IMR-90 (cell line): ENCODE measurements around the gene B3GLCT. TPM values are rescaled to one million over a fixed set of nuclear protein-coding genes. Genes with fewer than 3 reads are reported as not detected.

Source experiments
- ATAC-seq: fragments of 200-7000 bp; cut with Tn5 transposase; 2 replicates; pipeline ENCODE4 v1.9.1; 2020; ENCODE audit warnings: low read depth, mild to moderate bottlenecking, moderate library complexity
- BruUV-seq: library from RNA; stranded (reverse); fragments of 400-500 nt; replicated peaks from 2 replicates; lab custom pipeline; 2021; lab: Mats Ljungman, UMichigan
- CTCF ChIA-PET: fragments of 300-600 bp; formaldehyde crosslinking; extraction: SDS; loops from one replicate; lab custom pipeline; 2021; ENCODE audit warnings: antibody characterized with exemption; lab: Yijun Ruan, JAX
- POLR2A ChIA-PET: fragments of 300-600 bp; sonication (Branson Sonifier 250); formaldehyde crosslinking; loops from one replicate; lab custom pipeline; 2022; ENCODE audit warnings: antibody characterized with exemption; ENCODE audit not compliant: unreplicated experiment; lab: Charles Lee
- DNase-seq: peaks from one replicate; pipeline ENCODE4 v3.0.0; 2013
- H2AFZ ChIP-seq: replicated peaks from 2 replicates; pipeline ENCODE3; 2013; ENCODE audit warnings: low read length, mild to moderate bottlenecking; ENCODE audit not compliant: poor library complexity
- H2AK5ac ChIP-seq: 2 replicates; pipeline ENCODE4 v1.6.1; 2013; ENCODE audit warnings: low read depth, low read length, inconsistent platforms
- H2AK9ac ChIP-seq: replicated peaks from 2 replicates; pipeline ENCODE3; 2013; ENCODE audit warnings: mild to moderate bottlenecking, low read depth, low read length, moderate library complexity; ENCODE audit not compliant: poor library complexity
- H2BK120ac ChIP-seq: 2 replicates; pipeline ENCODE4 v1.6.1; 2013; ENCODE audit warnings: low read depth, low read length, inconsistent platforms
- H2BK15ac ChIP-seq: 3 replicates; pipeline ENCODE4 v1.6.1; 2013; ENCODE audit warnings: low read depth, low read length, inconsistent platforms
- H2BK20ac ChIP-seq: 2 replicates; pipeline ENCODE4 v1.6.1; 2013; ENCODE audit warnings: low read depth, mild to moderate bottlenecking, inconsistent platforms, low read length, moderate library complexity
- H2BK5ac ChIP-seq: 2 replicates; pipeline ENCODE4 v1.6.1; 2013; ENCODE audit warnings: mild to moderate bottlenecking, low read depth, low read length, inconsistent platforms; ENCODE audit not compliant: poor library complexity, severe bottlenecking
- H3K14ac ChIP-seq: replicated peaks from 2 replicates; pipeline ENCODE4 v1.6.1; 2013; ENCODE audit warnings: low read depth, low read length, inconsistent platforms
- H3K18ac ChIP-seq: 2 replicates; pipeline ENCODE4 v1.6.1; 2013; ENCODE audit warnings: low read depth, low read length, control low read depth
- H3K23ac ChIP-seq: 2 replicates; pipeline ENCODE4 v1.6.1; 2013; ENCODE audit warnings: low read depth, low read length, inconsistent platforms
- H3K27ac ChIP-seq: 2 replicates; pipeline ENCODE4 v1.5.1; 2013; ENCODE audit warnings: mild to moderate bottlenecking, control low read depth, low read length; ENCODE audit not compliant: insufficient read depth
- H3K27me3 ChIP-seq: 2 replicates; pipeline ENCODE4 v1.6.1; 2013; ENCODE audit warnings: low read length; ENCODE audit not compliant: control insufficient read depth, insufficient read depth
- H3K36me3 ChIP-seq: 2 replicates; pipeline ENCODE4 v1.6.1; 2013; ENCODE audit warnings: low read length, mixed read lengths; ENCODE audit not compliant: control insufficient read depth, insufficient read depth
- H3K4ac ChIP-seq: 2 replicates; pipeline ENCODE4 v1.6.1; 2013; ENCODE audit warnings: low read depth, low read length, inconsistent platforms
- H3K4me1 ChIP-seq: 2 replicates; pipeline ENCODE4 v1.6.1; 2013; ENCODE audit warnings: low read length, mixed read lengths; ENCODE audit not compliant: control insufficient read depth, insufficient read depth
- H3K4me2 ChIP-seq: 2 replicates; pipeline ENCODE4 v1.6.1; 2013; ENCODE audit warnings: low read depth, mild to moderate bottlenecking, control low read depth, low read length, moderate library complexity
- H3K4me3 ChIP-seq: 2 replicates; pipeline ENCODE4 v1.5.1; 2013; ENCODE audit warnings: low read depth, mild to moderate bottlenecking, control low read depth, low read length, moderate library complexity; ENCODE audit not compliant: insufficient read depth
- H3K56ac ChIP-seq: 2 replicates; pipeline ENCODE4 v1.6.1; 2013; ENCODE audit warnings: low read length, inconsistent platforms; ENCODE audit not compliant: insufficient read depth; ENCODE audit errors: extremely low read depth
- H3K79me1 ChIP-seq, 2 experiments: 2 replicates each; pipeline ENCODE4 v1.6.1; 2013; ENCODE audit warnings: low read length in 2 of 2, inconsistent platforms in 1 of 2, low read depth in 1 of 2
- H3K9ac ChIP-seq: 2 replicates; pipeline ENCODE4 v1.6.1; 2013; ENCODE audit warnings: low read depth, low read length, control low read depth
- H3K9me1 ChIP-seq: 2 replicates; pipeline ENCODE4 v1.6.1; 2013; ENCODE audit warnings: low read length, inconsistent platforms; ENCODE audit not compliant: insufficient read depth
- H3K9me3 ChIP-seq: 2 replicates; pipeline ENCODE4 v1.6.1; 2013; ENCODE audit warnings: low read length; ENCODE audit not compliant: control insufficient read depth, insufficient read depth
- H4K20me1 ChIP-seq: 2 replicates; pipeline ENCODE4 v1.6.1; 2013; ENCODE audit warnings: low read length, inconsistent platforms; ENCODE audit not compliant: insufficient read depth
- H4K5ac ChIP-seq: 2 replicates; pipeline ENCODE4 v1.6.1; 2013; ENCODE audit warnings: mild to moderate bottlenecking, low read depth, low read length, control low read depth
- H4K8ac ChIP-seq, 2 experiments: 2 replicates each; pipeline ENCODE4 v1.6.1; 2013; ENCODE audit warnings: low read depth in 2 of 2, low read length in 2 of 2, control low read depth in 1 of 2, inconsistent platforms in 1 of 2
- H4K91ac ChIP-seq: 2 replicates; pipeline ENCODE4 v1.6.1; 2013; ENCODE audit warnings: low read depth, low read length, inconsistent platforms; ENCODE audit not compliant: insufficient read depth
- BHLHE40 ChIP-seq: fragments of 150-350 bp; IDR thresholded peaks from 2 replicates; pipeline ENCODE4 v1.6.1; 2016; ENCODE audit warnings: mild to moderate bottlenecking, low read depth, low read length
- CEBPB ChIP-seq: IDR thresholded peaks from 2 replicates; pipeline ENCODE4 v1.6.1; 2012; ENCODE audit warnings: low read depth, low read length, improper control_type of control experiment
- CHD1 ChIP-seq: IDR thresholded peaks from 2 replicates; pipeline ENCODE4 v1.6.1; 2012; ENCODE audit warnings: low read depth, low read length, improper control_type of control experiment
- ELK1 ChIP-seq: fragments of 150-350 bp; IDR thresholded peaks from 2 replicates; pipeline ENCODE4 v1.6.1; 2016; ENCODE audit warnings: low read depth, mild to moderate bottlenecking, low read length, moderate library complexity, borderline replicate concordance
- FOS ChIP-seq: fragments of 150-350 bp; IDR thresholded peaks from 2 replicates; pipeline ENCODE4 v1.6.1; 2016; ENCODE audit warnings: low read depth, low read length
- MAFK ChIP-seq: IDR thresholded peaks from 2 replicates; pipeline ENCODE4 v1.6.1; 2012; ENCODE audit warnings: low read depth, low read length, improper control_type of control experiment
- MAZ ChIP-seq: IDR thresholded peaks from 2 replicates; pipeline ENCODE4 v1.6.1; 2012; ENCODE audit warnings: low read depth, mild to moderate bottlenecking, low read length, improper control_type of control experiment, moderate library complexity, borderline replicate concordance
- MXI1 ChIP-seq: IDR thresholded peaks from 2 replicates; pipeline ENCODE4 v1.6.1; 2012; ENCODE audit warnings: low read depth, mild to moderate bottlenecking, low read length, moderate library complexity, borderline replicate concordance
- NFE2L2 ChIP-seq: fragments of 150-350 bp; IDR thresholded peaks from 2 replicates; pipeline ENCODE4 v1.6.1; 2016; ENCODE audit warnings: low read depth, mild to moderate bottlenecking, low read length
- POLR2A ChIP-seq: IDR thresholded peaks from 2 replicates; pipeline ENCODE4 v1.6.1; 2012; ENCODE audit warnings: mild to moderate bottlenecking, low read depth, low read length
- RAD21 ChIP-seq: IDR thresholded peaks from 2 replicates; pipeline ENCODE4 v1.6.1; 2012; ENCODE audit warnings: low read length, improper control_type of control experiment
- RCOR1 ChIP-seq: IDR thresholded peaks from 2 replicates; pipeline ENCODE4 v1.6.1; 2012; ENCODE audit warnings: mild to moderate bottlenecking, low read length, improper control_type of control experiment; ENCODE audit not compliant: insufficient replicate concordance
- RFX5 ChIP-seq: IDR thresholded peaks from 2 replicates; pipeline ENCODE4 v1.8.0; 2012; ENCODE audit warnings: low read depth, mild to moderate bottlenecking, low read length, moderate library complexity
- SMC3 ChIP-seq: fragments of 150-350 bp; IDR thresholded peaks from 2 replicates; pipeline ENCODE4 v1.6.1; 2016; ENCODE audit warnings: low read depth, mild to moderate bottlenecking, antibody characterized with exemption, low read length, moderate library complexity
- USF2 ChIP-seq: fragments of 150-350 bp; IDR thresholded peaks from 2 replicates; pipeline ENCODE4 v1.6.1; 2017; ENCODE audit warnings: mild to moderate bottlenecking, antibody characterized with exemption, low read length, low read depth
- WGBS, 2 experiments: methylation state at CpG; one replicate each; pipeline versions ENCODE4 v1.1.5 to v1.1.7; 2013; ENCODE audit warnings: missing lambda C conversion rate in 2 of 2; ENCODE audit not compliant: insufficient read length in 1 of 2; ENCODE audit errors: extremely low coverage in 2 of 2; 5-methylcytosine and 5-hydroxymethylcytosine counted together
- dilution Hi-C: fragments of 300-500 bp; cut with HindIII; formaldehyde crosslinking; loops from one replicate; pipeline ENCODE4 v1.14.3; 2018; ENCODE audit warnings: low sequenced_read_pairs; ENCODE audit not compliant: unreplicated experiment
- in situ Hi-C: fragments of 300-500 bp; cut with MboI; formaldehyde crosslinking; loops from 3 replicates; pipeline ENCODE4 v1.14.3; 2019; ENCODE audit warnings: low sequenced_read_pairs, inconsistent platforms, mixed read lengths
- intact Hi-C: fragments of 100-400 bp; cut with micrococcal nuclease; formaldehyde crosslinking; loops from 2 replicates; pipeline ENCODE4 v1.10.0; 2022
- polyA plus RNA-seq, 3 experiments: library from polyadenylated mRNA; depleted of rRNA; stranded (reverse); fragments of >200 nt; gene quantifications; 2 replicates each; pipeline ENCODE4 v1.2.3, GENCODE V29; 2012; ENCODE audit warnings: low replicate concordance in 1 of 3
- total RNA-seq: library from RNA; depleted of rRNA; stranded (reverse); fragments of >200 nt; gene quantifications from 2 replicates; pipeline ENCODE4 v1.2.3, GENCODE V29; 2012
- TF ChIP-seq, protein P1 (sequence below): conservative IDR thresholded peaks from 2 replicates; pipeline ENCODE4 v1.5.1; 2012; ENCODE audit warnings: mild to moderate bottlenecking, low read depth, low read length, improper control_type of control experiment

Gene B3GLCT
- total and polyA plus RNA-seq, 2 of the 4 experiments (the other 2 are of a cell fraction) = 2.0 to 4.5 TPM

DNA sequence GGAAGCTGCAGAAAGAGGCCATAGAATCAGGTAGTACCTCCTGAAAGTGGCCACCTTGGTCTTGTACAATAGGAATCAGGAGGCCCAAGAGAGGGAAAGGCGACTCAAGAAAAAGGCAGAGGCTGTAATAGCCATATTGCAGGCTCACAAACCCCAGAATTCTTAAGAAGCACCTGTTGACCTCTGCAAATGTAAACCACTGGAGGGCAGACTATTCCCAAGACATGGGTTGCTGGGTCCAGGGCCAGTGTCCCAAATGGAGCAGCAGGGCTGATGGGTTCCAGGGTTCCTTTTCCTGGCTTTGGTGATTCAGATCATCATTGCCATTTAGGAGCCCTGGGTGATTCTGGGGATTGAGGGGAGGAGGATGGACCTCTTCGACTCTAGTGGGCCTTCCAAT, 167.6 kb downstream of the B3GLCT start:
- dilution Hi-C loops = no loop called here
- Histone ChIP-seq H3K9me1 (no peaks in the 10 kb centered on the region), H2AK9ac (no peak overlapping the region), H3K27ac (no peak overlapping the region), H3K4ac (no peak overlapping the region), H2BK15ac (no peak overlapping the region), H3K9ac (no peak overlapping the region), H3K4me3 (no peak overlapping the region), H3K4me1 (no peaks in the 10 kb centered on the region), H3K9me3 (peaks cover 2% of the 10 kb centered on the region; the same call in 1 of the 2 replicates), H2BK5ac (no peak overlapping the region), H4K8ac (no peak overlapping the region), H2AK5ac (no peak overlapping the region), H3K23ac (no peak overlapping the region), H3K27me3 (no peaks in the 10 kb centered on the region; the same call in 1 of the 2 replicates), H3K36me3 (no peaks in the 10 kb centered on the region), H3K14ac (no peak overlapping the region), H4K5ac (no peak overlapping the region), H3K18ac (no peak overlapping the region), H4K91ac (no peak overlapping the region), H3K79me1 (no peaks in the 10 kb centered on the region), H2AFZ (no peak overlapping the region), H2BK20ac (no peak overlapping the region), H3K56ac (no peak overlapping the region), H3K4me2 (no peak overlapping the region), H4K20me1 (no peaks in the 10 kb centered on the region), H2BK120ac (no peak overlapping the region)
- no TSS peak for BruUV-seq
- intact Hi-C loops = no loop called here
- ATAC-seq (no peak), DNase-seq (no peak)
- ChIA-PET POLR2A (no interaction called here), CTCF (no interaction called here)
- TF ChIP-seq, protein P1, sequence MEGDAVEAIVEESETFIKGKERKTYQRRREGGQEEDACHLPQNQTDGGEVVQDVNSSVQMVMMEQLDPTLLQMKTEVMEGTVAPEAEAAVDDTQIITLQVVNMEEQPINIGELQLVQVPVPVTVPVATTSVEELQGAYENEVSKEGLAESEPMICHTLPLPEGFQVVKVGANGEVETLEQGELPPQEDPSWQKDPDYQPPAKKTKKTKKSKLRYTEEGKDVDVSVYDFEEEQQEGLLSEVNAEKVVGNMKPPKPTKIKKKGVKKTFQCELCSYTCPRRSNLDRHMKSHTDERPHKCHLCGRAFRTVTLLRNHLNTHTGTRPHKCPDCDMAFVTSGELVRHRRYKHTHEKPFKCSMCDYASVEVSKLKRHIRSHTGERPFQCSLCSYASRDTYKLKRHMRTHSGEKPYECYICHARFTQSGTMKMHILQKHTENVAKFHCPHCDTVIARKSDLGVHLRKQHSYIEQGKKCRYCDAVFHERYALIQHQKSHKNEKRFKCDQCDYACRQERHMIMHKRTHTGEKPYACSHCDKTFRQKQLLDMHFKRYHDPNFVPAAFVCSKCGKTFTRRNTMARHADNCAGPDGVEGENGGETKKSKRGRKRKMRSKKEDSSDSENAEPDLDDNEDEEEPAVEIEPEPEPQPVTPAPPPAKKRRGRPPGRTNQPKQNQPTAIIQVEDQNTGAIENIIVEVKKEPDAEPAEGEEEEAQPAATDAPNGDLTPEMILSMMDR = no peak
- TF ChIP-seq FOS = no peak
- no peak for TF ChIP-seq RAD21
- no peak for TF ChIP-seq USF2
- TF ChIP-seq POLR2A = no peak
- no peak for TF ChIP-seq MAFK
- TF ChIP-seq RFX5 = no peak
- no peak for TF ChIP-seq SMC3
- no peak for TF ChIP-seq CEBPB
- no peak for TF ChIP-seq RCOR1
- no peak for TF ChIP-seq MXI1
- TF ChIP-seq CHD1 = no peak
- no peak for TF ChIP-seq BHLHE40
- TF ChIP-seq MAZ = no peak
- no peak for TF ChIP-seq ELK1
- no peak for TF ChIP-seq NFE2L2
- WGBS, 2 experiments = no CpG with 5 or more reads among the region's 2 CpGs
- in situ Hi-C loops = no loop called here
